ENCODE results near the gene OR52E4. TPM values are rescaled to one million over a fixed set of nuclear protein-coding genes. Genes with fewer than 3 reads are reported as not detected.

Gene OR52E4
- total and polyA plus RNA-seq, 2 donors (not counting 3 experiments of a cell fraction or from before 2014, with no cell fraction given): not detected

DNA sequence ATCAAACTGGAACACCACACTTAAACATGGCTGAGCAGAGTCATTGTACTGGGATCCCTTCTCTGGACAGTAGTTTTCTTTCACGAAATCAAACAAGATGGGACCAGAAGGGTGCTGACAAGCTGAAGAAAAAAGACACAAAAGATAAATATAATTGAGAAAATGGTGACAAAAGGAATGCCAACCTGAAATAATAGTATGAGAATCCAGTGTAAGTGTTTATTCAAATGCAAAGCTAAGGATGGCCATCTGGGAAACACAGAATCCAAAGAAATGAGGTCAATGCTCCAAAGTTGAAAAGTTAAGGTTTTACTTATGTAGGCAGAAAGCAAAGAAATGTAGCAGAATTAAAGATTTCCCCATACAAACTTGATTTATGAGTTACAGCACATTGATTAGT lies 7.2 kb downstream of the OR52E4 start:
- CTCF ChIA-PET: interaction anchor here (1.0 kb wide), 1 partner anchor 475 kb away, joined by 3 read pairs; no protein-coding TSS in a partner anchor
- Histone ChIP-seq H3K79me2 (ENCODE audit: control insufficient read depth, insufficient read depth, low read length) (no peaks in the 10 kb centered on the region), H3K4me1 (ENCODE audit: control insufficient read depth, extremely low read depth, insufficient read depth, low read length) (no peaks in the 10 kb centered on the region), H3K9me1 (replicated peaks; ENCODE audit: control insufficient read depth, extremely low read depth, insufficient read depth, low read length) (no peaks in the 10 kb centered on the region), H3K27ac (ENCODE audit: insufficient read depth, low read depth, low read length) (no peak overlapping the region), H3K4me3 (replicated peaks in 1 of 3; ENCODE audit: insufficient read depth in 1 of 3, low read depth in 1 of 3, low read length in 3 of 3) (no peak overlapping the region), H3K9me3 (replicated peaks; ENCODE audit: control insufficient read depth, insufficient read depth, low read length) (no peaks in the 10 kb centered on the region), H4K20me1 (replicated peaks; ENCODE audit: control insufficient read depth, extremely low read depth, insufficient read depth, low read length) (no peaks in the 10 kb centered on the region), H3K9ac (replicated peaks; ENCODE audit: extremely low read depth, insufficient read depth, low read length) (no peak overlapping the region), H3K4me2 (ENCODE audit: insufficient read depth, low read length) (no peak overlapping the region), H3K36me3 (ENCODE audit: control insufficient read depth in 2 of 2, extremely low read depth in 1 of 2, insufficient read depth in 2 of 2, low read length in 2 of 2) (no peaks in the 10 kb centered on the region), H2AFZ (ENCODE audit: low read depth, low read length) (no peak overlapping the region), H3K27me3 (ENCODE audit: control insufficient read depth in 2 of 2, insufficient read depth in 2 of 2, low read length in 2 of 2) (no peaks in the 10 kb centered on the region)
- FAIRE-seq (no peak), DNase-seq (ENCODE audit: low read depth, low spot score) (no peak)
- TF ChIP-seq POLR2A (IDR thresholded peaks at IDR 0.05; ENCODE audit: low read depth, low read length) (no peak), MYC (IDR thresholded peaks at IDR 0.05; ENCODE audit: low read depth, low read length) (no peak), POLR2AphosphoS5 (IDR thresholded peaks at IDR 0.05; ENCODE audit: insufficient read depth, low read depth, low read length) (no peak), EZH2 (IDR thresholded peaks at IDR 0.05; ENCODE audit: borderline replicate concordance, low read depth, low read length, severe bottlenecking) (no peak), JUN (IDR thresholded peaks at IDR 0.05; ENCODE audit: borderline replicate concordance, insufficient read depth, insufficient read length, low read depth) (no peak), FOS (IDR thresholded peaks at IDR 0.05; ENCODE audit: borderline replicate concordance, insufficient read depth, low read length) (no peak), GATA2 (IDR thresholded peaks at IDR 0.05; ENCODE audit: insufficient read depth, insufficient read length, low read depth, low read length) (no peak)
- TF ChIP-seq, protein P1, sequence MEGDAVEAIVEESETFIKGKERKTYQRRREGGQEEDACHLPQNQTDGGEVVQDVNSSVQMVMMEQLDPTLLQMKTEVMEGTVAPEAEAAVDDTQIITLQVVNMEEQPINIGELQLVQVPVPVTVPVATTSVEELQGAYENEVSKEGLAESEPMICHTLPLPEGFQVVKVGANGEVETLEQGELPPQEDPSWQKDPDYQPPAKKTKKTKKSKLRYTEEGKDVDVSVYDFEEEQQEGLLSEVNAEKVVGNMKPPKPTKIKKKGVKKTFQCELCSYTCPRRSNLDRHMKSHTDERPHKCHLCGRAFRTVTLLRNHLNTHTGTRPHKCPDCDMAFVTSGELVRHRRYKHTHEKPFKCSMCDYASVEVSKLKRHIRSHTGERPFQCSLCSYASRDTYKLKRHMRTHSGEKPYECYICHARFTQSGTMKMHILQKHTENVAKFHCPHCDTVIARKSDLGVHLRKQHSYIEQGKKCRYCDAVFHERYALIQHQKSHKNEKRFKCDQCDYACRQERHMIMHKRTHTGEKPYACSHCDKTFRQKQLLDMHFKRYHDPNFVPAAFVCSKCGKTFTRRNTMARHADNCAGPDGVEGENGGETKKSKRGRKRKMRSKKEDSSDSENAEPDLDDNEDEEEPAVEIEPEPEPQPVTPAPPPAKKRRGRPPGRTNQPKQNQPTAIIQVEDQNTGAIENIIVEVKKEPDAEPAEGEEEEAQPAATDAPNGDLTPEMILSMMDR (IDR thresholded peaks at IDR 0.05; ENCODE audit: extremely low read depth in 1 of 2, insufficient read depth in 1 of 2, low read depth in 1 of 2, low read length in 2 of 2): no peak
- TF ChIP-seq, protein P2, sequence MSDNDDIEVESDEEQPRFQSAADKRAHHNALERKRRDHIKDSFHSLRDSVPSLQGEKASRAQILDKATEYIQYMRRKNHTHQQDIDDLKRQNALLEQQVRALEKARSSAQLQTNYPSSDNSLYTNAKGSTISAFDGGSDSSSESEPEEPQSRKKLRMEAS (IDR thresholded peaks at IDR 0.05; ENCODE audit: insufficient read depth, insufficient read length): no peak
- no TSS peak for BruUV-seq (replicated peaks)
- POLR2A ChIA-PET: no interaction called here
- dilution Hi-C loops (cut with MboI; ENCODE audit: extremely low pct_ligation_motif_present, low sequenced_read_pairs) (no loop called here), intact Hi-C loops (cut with micrococcal nuclease) (no loop called here)
